ENCODE results near the gene CMIP.

DNA sequence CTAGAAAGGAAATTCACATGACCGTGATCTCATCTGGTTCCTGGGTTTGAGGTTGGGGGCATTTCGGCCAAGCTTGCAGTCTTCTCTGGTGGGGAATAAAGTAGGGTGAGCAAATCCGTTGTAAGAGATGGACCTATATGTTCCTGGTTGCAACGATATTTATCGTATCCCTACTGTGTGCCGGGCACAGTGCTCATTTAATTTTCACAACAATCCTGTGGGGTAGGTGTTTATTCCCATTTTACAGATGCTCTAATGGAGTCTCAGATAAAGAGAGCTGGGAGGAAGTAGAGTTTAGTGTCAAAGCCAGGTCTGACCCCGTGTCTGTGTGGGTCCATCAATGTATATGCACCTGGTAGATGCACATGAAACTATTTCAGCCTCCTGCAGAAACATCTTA is 9.4 kb downstream of the CMIP start:
- no peak for TF ChIP-seq CTCF (IDR thresholded peaks at IDR 0.05)
- TF ChIP-seq POLR2A (IDR thresholded peaks at IDR 0.05): no peak

All from thyroid gland (tissue), 4 donors.